GM12874 (cell line): ENCODE results near the gene SLAMF9.

ENCODE experiments used
- CTCF ChIP-seq: IDR thresholded peaks from 2 replicates; pipeline ENCODE4 v1.5.1; 2011; ENCODE audit warnings: low read depth, mild to moderate bottlenecking, control low read depth, low read length, moderate library complexity; ENCODE audit not compliant: insufficient read depth

The SLAMF9 gene

GRCh38 chr1:159983681-159984080 is 29.6 kb upstream of the SLAMF9 start:
- TF ChIP-seq CTCF, result no peak

- no peak for TF ChIP-seq CTCF
Observed at GRCh38 chr1:159982280-159982679, 28.2 kb upstream of the SLAMF9 start.

GRCh38 chr1:159981351-159982055 is 27.5 kb upstream of the SLAMF9 start:
- TF ChIP-seq CTCF, result no peak

- TF ChIP-seq CTCF, result no peak
Observed at GRCh38 chr1:159980786-159981185, 26.7 kb upstream of the SLAMF9 start.

GRCh38 chr1:159980076-159980475 is 26.0 kb upstream of the SLAMF9 start:
- no peak for TF ChIP-seq CTCF

- TF ChIP-seq CTCF, result no peak
Observed at GRCh38 chr1:159979257-159979656, 25.2 kb upstream of the SLAMF9 start.

GRCh38 chr1:159978107-159978398 is 24.0 kb upstream of the SLAMF9 start:
- no peak for TF ChIP-seq CTCF
